HG03575 (cell line): ENCODE measurements around the gene FBRSL1.
"Not testable (repeated sequence)": the region's sequence is repeated elsewhere in the genome, so short reads cannot be mapped to it uniquely, and the experiment has no call there.

ENCODE experiments used
- ATAC-seq: cut with Tn5 transposase; IDR thresholded peaks from one replicate; pipeline ENCODE4 v1.9.1; 2021; ENCODE audit not compliant: unreplicated experiment, insufficient number of reproducible peaks, low FRiP score; ENCODE audit errors: extremely low read depth

Gene FBRSL1

GRCh38 chr12:132466241-132467201, 23.4 kb upstream of the FBRSL1 start:
- no peak for ATAC-seq

- ATAC-seq, result no peak
These were observed 22.4 kb upstream of the FBRSL1 start for GRCh38 chr12:132467511-132467910.

GRCh38 chr12:132469423-132469822, 20.5 kb upstream of the FBRSL1 start:
- no peak for ATAC-seq

DNA sequence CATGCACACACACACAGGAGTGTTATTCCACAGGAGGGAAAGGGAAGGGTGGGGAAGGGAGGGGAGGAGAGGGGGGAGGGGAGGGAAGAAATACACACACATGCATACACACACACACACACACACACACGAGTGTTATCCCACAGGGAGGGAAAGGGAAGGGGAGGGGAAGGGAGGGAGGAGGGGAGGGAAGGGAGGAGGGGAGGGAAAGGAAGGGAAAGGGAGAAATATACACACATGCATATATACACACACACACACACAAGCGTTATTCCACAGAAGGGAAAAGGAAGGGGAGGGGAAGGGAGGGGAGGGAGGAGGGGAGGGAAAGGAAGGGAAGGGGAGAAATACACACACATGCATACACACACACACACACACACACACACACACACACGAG, 19.6 kb upstream of the FBRSL1 start:
- ATAC-seq, result no peak

DNA sequence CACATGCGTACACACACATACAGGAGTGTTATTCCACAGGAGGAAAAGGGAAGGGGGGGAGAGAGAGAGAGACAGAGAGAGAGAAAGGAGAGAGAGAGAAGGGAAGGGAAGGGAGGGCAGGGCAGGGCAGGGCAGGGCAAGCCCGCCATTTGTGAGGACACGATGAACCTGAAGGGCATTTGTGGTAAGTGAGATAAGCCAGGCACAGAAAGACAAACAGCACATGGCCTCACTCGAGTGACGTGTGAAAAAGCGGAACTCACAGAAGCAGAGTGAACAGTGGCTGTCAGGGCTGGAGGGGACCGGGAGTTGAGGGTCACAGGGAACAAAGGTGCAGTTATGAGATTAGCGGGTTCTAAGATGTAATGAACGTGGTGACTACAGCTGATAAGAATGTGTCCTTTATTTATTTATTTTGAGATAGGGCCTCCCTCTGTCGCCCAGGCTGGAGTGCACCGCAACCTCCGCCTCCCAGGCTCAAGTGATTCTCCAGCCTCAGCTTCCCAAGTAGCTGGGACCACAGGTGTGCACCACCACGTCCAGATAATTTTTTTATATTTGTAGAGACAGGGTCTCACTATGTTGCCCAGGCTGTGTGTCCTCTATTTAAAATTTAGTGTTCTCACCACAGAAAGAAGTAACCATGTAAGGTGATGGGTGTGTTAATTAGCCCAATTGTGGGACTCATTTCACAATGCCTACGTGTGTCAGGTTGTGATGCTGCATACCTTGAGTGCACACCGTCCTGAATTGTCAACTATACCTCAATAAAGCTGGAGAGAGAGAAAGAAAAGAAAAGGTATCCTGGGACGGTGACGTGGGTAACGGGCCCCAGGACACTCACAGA, 18.7 kb upstream of the FBRSL1 start:
- no peak for ATAC-seq

- no peak for ATAC-seq
These were observed 18.1 kb upstream of the FBRSL1 start for GRCh38 chr12:132471858-132472255.

GRCh38 chr12:132472386-132472785, 17.6 kb upstream of the FBRSL1 start:
- ATAC-seq, result no peak

DNA sequence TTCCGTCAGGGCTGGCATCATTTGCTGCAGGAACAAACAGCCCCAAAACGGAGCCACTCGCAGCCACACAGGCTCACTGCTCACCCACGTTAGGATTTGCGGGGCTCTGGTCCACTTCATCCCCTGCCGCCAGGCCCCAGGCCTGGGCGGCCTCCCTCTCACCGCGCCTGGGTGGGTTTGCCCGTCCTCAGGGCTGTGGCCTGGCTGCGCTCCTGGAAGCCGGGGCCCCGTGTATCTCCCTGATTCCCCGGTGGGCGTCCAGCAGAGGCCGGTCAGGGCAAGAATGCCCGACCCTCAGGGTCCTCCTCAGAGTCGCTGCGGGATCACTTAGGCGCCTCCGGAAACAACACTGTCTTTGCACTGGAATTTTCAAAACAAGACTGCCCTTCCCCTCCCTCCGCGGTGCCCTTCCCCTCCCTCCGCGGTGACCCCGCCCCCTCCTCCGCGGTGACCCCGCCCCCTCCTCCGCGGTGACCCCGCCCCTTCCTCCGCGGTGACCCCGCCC, 15.7 kb upstream of the FBRSL1 start:
- no peak for ATAC-seq

- ATAC-seq, result not testable (repeated sequence)
These were observed 15.1 kb upstream of the FBRSL1 start for GRCh38 chr12:132474799-132475303.

- no peak for ATAC-seq
These were observed 14.5 kb upstream of the FBRSL1 start for GRCh38 chr12:132475304-132476037.

GRCh38 chr12:132476038-132476414, 13.9 kb upstream of the FBRSL1 start:
- ATAC-seq, result no peak

GRCh38 chr12:132476421-132476820, 13.5 kb upstream of the FBRSL1 start:
- ATAC-seq, result no peak

DNA sequence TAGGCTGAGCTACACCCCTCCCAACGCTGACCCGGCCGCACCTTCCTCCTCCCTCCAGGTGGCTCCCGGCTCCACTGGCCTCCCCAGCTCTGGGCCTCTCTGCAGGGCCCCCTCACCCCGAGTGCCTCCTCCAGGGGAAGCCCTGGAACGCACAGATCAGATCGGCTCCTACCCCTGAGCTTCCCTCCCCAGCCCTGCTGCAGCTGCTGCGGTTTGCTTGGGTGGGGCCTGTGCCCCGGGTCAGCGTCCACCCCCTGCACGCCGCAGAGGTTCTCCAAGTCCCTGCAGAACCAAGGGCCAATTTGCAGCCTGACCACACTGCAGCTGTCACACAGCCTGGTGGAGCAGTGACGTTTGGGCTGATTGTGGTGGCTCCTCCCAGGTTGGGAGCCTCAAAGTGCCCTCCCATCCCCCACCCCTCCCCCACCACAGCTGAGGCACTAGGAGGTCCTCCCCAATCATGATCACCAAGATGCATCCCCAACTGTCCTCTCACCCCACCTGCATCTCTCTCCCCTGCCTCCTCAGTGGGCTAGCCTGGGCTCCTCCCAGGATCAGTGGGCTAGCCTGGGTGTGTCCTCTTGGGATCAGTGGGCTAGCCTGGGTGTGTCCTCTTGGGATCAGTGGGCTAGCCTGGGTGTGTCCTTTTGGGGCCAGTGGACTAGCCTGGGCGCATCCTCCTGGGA, 12.8 kb upstream of the FBRSL1 start:
- no peak for ATAC-seq

DNA sequence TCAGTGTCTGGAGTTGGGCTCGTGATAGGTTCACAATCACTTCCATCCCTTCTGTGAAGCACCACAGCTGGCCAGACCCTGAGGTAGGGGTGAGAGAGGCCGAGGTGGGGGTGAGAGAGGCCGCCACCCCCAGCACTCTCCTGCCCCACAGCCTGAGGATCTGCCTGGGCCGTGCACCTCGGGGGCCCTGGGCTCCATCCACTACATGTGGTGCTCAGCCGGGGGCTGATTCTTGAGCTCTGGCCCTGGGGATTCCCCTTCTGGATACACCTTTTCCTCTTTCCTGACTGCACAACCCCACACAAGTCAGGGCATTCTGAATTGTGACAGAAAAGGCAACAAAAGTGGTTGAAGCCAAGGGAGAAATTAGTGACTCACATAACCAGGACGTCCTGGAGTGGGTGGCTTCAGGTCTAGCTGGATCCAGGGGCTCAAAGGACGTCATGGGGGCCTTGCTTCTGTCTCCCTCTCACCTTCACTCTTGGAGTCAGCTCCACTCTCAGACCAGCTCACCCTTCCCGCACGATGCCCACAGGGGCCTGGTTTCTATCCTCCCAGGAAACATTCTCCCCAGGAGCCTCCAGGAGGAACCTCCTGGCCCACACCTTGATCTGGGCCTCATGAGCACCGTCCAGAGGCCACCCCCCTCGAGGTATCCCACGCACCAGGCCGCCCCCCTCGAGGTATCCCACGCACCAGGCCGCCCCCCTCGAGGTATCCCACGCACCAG, 12.1 kb upstream of the FBRSL1 start:
- no peak for ATAC-seq

GRCh38 chr12:132478433-132478803, 11.5 kb upstream of the FBRSL1 start:
- ATAC-seq, result no peak

DNA sequence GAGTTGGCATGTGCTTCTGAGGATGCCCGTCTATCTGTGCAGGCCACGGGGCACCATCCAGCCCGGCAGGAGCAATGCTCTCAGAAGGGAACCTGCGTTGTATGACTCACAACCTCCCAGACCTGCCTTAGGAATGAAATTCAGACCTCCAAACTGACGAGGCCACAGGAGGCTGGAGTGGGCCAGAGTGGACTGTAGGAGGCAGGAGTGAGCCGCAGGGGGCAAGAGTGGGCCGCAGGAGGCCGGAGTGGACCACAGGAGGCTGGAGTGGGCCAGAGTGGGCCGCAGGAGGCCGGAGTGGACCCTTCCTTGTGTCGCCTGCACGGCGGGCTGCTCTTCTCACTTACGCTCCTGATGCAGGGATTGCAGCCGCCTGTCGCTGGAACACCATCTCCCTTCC, 11.1 kb upstream of the FBRSL1 start:
- no peak for ATAC-seq

GRCh38 chr12:132479291-132479690, 10.7 kb upstream of the FBRSL1 start:
- no peak for ATAC-seq
